Stimulated activated CD8-positive, alpha-beta memory T cell treated with anti-CD3 and anti-CD28 coated beads, Interleukin-4, amount 100 ng/mL, for 24 hours (primary cell): ENCODE data around the gene PXMP4.

Source experiments
- DNase-seq: peaks from one replicate; pipeline ENCODE4 v3.0.0-alpha.2; 2020; ENCODE audit warnings: low read depth

PXMP4 gene

GRCh38 chr20:33654680-33655161, 65.4 kb downstream of the PXMP4 start:
- no peak for DNase-seq

- DNase-seq, result no peak
These were observed 66.1 kb downstream of the PXMP4 start for GRCh38 chr20:33653900-33654596.

GRCh38 chr20:33653218-33653899, 66.8 kb downstream of the PXMP4 start:
- DNase-seq, result no peak
